GM19395 (cell line): ENCODE data around the gene SLC25A34.

Source experiments
- ATAC-seq: cut with Tn5 transposase; IDR thresholded peaks from one replicate; pipeline ENCODE4 v1.9.1; 2021; ENCODE audit warnings: mild to moderate bottlenecking, moderate library complexity; ENCODE audit not compliant: unreplicated experiment

SLC25A34 gene

GRCh38 chr1:15749399-15750291 is 13.6 kb downstream of the SLC25A34 start:
- ATAC-seq: no peak

GRCh38 chr1:15750924-15751323 is 14.9 kb downstream of the SLC25A34 start:
- ATAC-seq: no peak

DNA sequence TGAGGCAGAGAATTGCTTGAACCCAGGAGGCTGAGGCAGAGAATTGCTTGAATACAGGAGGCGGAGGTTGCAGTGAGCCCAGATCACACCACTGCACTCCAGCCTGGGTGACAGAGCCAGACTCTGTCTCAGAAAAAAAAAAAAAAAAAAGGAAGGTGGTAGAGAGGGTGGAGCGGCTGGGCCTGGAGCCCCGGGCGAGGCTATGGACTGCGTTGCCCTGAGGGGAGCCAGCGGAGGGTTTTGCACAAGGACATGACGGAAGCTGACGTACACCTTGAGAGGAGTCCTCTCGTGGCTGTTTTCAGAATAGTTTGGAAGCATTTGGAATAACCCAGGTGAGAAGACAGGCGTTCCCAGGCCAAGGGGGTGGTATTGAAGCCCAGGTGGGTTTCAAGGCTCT is 15.7 kb downstream of the SLC25A34 start:
- no peak for ATAC-seq

DNA sequence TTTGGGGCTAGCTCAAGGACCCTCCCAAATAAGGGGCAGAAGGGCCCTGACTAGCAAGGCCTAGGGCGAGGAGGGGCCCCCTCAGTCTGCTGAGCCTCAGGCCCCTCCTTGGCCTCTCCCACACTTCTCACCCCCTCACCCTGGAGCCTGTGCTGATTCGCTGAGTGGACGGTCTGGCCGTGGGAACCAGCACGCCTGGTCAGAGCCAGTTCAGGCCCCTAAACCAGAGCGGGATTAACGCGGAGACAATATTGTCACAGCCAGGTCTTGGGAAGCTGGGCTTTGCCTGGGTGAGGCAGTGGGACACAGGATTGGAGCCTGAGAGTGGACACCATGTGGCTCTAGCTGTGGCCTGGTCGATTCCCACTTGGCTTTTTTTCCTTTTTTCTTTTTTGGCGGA is 17.7 kb downstream of the SLC25A34 start:
- no peak for ATAC-seq

- ATAC-seq: no peak
Measured at GRCh38 chr1:15755021-15755645, 19.1 kb downstream of the SLC25A34 start.

- no peak for ATAC-seq
Measured at GRCh38 chr1:15755646-15756040, 19.6 kb downstream of the SLC25A34 start.

DNA sequence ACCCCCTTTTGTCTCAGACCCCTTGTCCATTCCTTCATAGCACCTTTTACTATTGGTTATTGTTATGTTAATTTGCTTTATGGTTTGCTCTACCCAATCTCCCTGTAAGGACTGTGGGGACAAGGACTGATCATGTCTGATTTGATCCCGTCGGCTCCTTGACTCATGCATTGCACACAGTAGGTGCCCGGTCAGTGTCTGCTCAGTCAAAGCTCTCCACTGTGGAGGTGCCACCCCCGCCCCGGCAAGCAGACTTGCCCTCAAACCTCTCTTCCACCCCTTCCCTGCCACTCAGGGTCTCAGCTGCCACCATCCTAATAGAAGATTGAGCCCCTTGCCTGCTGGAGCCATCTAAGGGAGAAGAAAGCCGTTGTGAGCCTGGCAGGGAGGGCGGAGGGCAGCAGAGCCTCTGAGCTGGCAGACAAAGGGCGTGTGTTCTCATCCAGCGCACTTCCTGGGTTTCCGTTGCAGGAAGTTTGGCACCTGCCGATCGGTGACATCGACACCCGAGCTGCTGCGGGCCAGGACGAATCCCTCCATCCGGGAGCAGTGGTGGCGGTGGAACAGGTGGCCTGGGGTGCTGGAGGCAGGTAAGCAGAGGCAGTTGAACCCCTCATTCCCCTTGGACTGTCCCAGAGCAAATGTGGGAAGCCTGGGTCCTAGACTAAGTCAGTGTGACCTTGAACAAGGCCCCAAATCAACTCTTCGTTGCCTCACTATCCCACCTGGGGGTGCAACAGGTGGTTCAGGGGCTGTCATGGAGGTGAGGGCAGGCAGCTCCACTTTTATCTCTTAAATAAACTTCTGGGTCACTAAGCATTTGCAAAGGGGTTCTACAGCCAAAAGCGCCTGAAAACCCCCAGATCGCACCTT is 20.3 kb downstream of the SLC25A34 start:
- no peak for ATAC-seq

- ATAC-seq: no peak
Measured at GRCh38 chr1:15757016-15757543, 21.0 kb downstream of the SLC25A34 start.

GRCh38 chr1:15757575-15758342 is 21.7 kb downstream of the SLC25A34 start:
- ATAC-seq: no peak

DNA sequence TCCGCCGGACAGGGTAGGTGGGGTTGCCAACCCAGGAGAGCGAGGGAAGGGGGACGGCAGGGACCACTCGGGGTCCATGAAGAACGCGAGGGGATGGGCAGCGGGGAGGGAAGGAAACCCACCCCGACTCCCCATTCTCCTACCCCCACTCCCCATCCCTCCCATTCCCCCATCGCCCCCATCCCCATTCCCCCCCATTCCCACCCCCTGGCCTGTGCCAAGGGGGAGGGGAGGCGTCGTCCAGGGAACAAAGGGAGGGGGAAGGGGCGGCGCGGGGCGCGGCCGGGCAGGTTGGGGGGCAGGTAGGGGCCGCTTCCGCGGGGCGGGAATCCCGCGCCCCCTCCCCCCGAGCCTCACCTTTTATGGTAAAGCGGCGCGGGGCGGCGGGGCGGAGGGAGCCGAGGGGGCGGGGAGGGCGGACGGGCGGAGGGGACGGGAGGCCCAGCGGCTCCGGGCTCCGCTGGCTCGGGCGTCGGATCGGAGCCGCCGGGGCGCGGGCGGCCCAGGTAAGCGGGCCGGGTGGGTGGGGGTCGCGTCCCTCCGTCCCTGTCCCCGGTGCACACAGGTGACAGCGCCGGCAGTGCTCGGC is 22.4 kb downstream of the SLC25A34 start, which contains the start of gene FBLIM1:
Gene FBLIM1 (plus strand): TSS at position 453 of the 589 bp plus-strand sequence. CDS start 6,189 bp downstream, outside the sequence.
- no peak for ATAC-seq

GRCh38 chr1:15758953-15759661 is 23.0 kb downstream of the SLC25A34 start:
- ATAC-seq: no peak

DNA sequence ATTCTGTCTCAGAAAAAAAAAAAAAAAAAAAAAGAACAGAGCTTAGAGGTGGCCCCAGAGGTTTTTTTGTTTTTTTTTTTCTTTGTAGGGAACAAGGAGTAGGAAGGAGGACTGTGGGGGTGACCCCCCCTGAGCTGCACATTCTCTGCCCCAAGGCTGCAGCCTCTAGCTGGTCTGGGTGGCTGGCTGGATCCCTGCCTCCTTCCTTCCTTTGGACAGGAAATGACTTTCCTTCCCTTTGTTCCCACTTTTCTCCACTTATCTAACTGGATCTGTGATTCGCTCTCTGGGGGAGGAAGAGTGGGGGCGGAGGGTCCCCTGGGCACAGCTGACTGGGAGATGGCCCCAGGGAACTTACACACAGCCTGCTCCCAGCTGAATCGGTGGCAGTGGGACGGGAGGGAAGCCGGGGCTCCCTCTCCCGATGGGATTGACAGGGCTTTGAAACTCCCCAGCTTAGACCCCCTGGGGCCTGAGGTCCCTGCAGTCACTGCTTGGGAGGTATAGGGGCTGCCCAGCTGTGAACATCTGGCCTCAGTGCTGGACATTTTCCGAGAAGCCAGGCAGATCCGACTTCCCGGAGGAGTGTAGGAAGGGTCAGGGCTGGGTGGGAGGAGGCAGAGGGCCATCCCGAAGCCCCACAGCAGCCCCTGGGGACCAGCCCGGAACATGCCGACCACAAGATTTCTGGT is 24.6 kb downstream of the SLC25A34 start:
- no peak for ATAC-seq

DNA sequence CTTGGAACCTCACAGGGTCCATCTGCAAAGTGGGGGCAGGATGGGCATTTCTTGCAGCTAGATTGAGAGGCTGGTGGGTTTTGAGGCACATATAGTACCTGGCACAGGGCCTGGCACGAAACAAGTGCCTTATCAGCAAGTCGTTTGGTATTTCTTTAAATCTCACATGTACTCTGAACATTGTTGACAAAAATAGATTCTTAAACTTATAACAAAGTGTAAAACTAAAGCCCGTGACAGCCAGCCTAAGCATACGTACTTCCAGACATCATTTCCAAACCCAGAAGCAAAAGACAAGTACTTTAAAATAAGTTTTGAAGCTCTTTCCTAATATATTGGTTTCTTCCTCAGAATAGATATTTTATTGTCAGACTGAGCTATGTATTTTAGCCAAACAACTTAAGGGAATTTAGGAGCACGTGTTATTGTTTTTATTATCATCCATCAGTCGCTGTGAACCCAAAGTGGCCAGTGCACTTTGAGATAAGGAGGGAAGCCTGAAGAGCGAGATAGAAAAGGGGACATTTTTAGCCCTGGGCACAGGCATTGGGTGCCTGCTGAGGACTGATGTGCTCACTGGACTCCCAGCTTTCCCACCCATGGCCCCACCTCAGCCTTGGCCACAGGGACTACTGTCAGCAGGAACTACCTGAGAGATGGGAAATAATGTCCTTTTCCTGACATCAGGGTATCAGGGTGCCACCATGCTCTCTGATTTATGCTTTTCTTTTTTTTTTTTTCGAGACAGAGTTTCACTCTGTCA is 25.5 kb downstream of the SLC25A34 start:
- ATAC-seq: no peak

- ATAC-seq: no peak
Measured at GRCh38 chr1:15762546-15762945, 26.5 kb downstream of the SLC25A34 start.

- no peak for ATAC-seq
Measured at GRCh38 chr1:15764269-15764764, 28.3 kb downstream of the SLC25A34 start.

DNA sequence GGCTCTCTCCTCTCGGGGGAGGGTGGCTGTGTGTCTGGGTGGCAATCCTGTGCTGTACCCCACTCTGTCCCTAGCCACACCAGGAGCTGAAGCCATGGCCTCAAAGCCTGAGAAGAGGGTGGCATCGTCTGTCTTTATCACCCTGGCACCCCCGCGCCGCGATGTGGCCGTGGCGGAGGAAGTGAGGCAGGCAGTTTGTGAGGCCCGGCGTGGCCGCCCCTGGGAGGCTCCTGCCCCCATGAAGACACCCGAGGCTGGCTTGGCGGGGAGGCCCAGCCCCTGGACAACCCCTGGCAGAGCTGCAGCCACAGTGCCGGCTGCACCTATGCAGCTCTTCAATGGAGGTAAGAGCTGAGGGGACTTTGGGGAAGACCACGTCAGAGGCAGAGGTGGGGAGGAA is 28.8 kb downstream of the SLC25A34 start:
- no peak for ATAC-seq

DNA sequence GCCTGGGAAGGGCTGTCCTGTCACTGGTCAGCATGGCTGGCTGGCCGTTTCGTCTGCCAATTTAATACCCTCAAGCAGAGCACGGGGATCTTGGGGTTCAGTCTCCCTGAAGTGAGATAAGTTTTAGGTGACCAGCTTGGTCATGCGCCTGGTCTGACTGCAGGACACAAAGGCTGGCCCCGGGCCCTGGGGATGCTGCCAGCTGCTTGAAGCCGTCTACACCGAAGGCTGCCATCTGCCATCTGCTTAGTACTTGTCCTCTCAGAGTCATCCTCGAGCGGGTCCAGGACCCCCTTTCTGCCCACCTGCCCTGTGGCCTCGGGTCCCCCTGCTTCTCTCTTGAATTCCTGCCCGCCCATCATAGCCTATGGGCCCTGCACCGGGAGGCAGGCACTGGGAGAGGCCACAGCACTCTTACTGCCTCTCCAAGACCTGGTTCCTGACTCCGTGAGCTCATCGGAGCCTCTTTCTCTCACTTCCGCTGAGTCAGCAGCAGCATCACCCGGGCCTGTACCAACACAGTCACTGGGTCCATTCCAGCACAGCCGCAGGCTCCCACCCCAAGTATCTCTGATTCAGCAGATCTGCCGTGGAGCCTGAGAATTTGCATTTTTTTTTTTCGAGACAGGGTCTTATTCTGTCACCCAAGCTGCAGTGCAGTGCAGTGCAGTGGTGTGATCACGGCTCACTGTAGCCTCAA is 29.6 kb downstream of the SLC25A34 start:
- no peak for ATAC-seq
